Glomerular visceral epithelial cell (primary cell): ENCODE data around the gene PADI1.
"Not testable (repeated sequence)": the region's sequence is repeated elsewhere in the genome, so short reads cannot be mapped to it uniquely, and the experiment has no call there.

ENCODE experiments used
- DNase-seq: peaks from one replicate; pipeline ENCODE4 v3.0.0-alpha.2; 2016; ENCODE audit errors: extremely low spot score

PADI1 gene

GRCh38 chr1:17217607-17218006 is 12.7 kb downstream of the PADI1 start:
- no peak for DNase-seq

GRCh38 chr1:17218939-17219338 is 14.0 kb downstream of the PADI1 start:
- DNase-seq = no peak

- no peak for DNase-seq
Observed at GRCh38 chr1:17220287-17220686, 15.4 kb downstream of the PADI1 start.

GRCh38 chr1:17222557-17222956 is 17.6 kb downstream of the PADI1 start:
- no peak for DNase-seq

GRCh38 chr1:17224434-17224833 is 19.5 kb downstream of the PADI1 start:
- no peak for DNase-seq

GRCh38 chr1:17225140-17225539 is 20.2 kb downstream of the PADI1 start:
- DNase-seq = no peak

GRCh38 chr1:17227358-17227915 is 22.5 kb downstream of the PADI1 start:
- DNase-seq = no peak

- DNase-seq = no peak
Observed at GRCh38 chr1:17228619-17229018, 23.7 kb downstream of the PADI1 start.

- no peak for DNase-seq
Observed at GRCh38 chr1:17229379-17229778, 24.5 kb downstream of the PADI1 start.

- DNase-seq = no peak
Observed at GRCh38 chr1:17230106-17230505, 25.2 kb downstream of the PADI1 start.

- no peak for DNase-seq
Observed at GRCh38 chr1:17230671-17231310, 25.9 kb downstream of the PADI1 start.

- peak; percentile 95 for DNase-seq
Observed at GRCh38 chr1:17232759-17233661, 28.1 kb downstream of the PADI1 start.

GRCh38 chr1:17233675-17234320 is 28.9 kb downstream of the PADI1 start:
- peak; percentile 99 for DNase-seq

GRCh38 chr1:17234405-17234804 is 29.5 kb downstream of the PADI1 start:
- no peak for DNase-seq

- peak; percentile 29 for DNase-seq
Observed at GRCh38 chr1:17235135-17235885, 30.4 kb downstream of the PADI1 start.

GRCh38 chr1:17236779-17237560 is 32.0 kb downstream of the PADI1 start:
- peak; percentile 92 for DNase-seq

GRCh38 chr1:17237561-17237903 is 32.6 kb downstream of the PADI1 start:
- no peak for DNase-seq

- peak; percentile 84 for DNase-seq
Observed at GRCh38 chr1:17239420-17239819, 34.5 kb downstream of the PADI1 start.

GRCh38 chr1:17241011-17241779 is 36.3 kb downstream of the PADI1 start:
- not testable (repeated sequence) for DNase-seq

GRCh38 chr1:17241780-17242074 is 36.8 kb downstream of the PADI1 start:
- not testable (repeated sequence) for DNase-seq
